Bronchial epithelial cell (primary cell): ENCODE measurements around the gene NTM. TPM values are rescaled to one million over a fixed set of nuclear protein-coding genes. Genes with fewer than 3 reads are reported as not detected.

ENCODE experiments used
- DNase-seq: peaks from one replicate; pipeline ENCODE4 v3.0.0-alpha.2; 2010; ENCODE audit warnings: low read depth
- FAIRE-seq: peaks from 2 replicates; lab custom pipeline; 2011; peaks lifted over from hg19 to GRCh38; lab: Jason Lieb, UNC
- H3K27me3 ChIP-seq: 2 replicates; pipeline ENCODE4 v1.5.1; 2011; ENCODE audit warnings: low read length; ENCODE audit not compliant: control insufficient read depth, insufficient read depth
- H3K36me3 ChIP-seq: 2 replicates; pipeline ENCODE4 v1.5.1; 2011; ENCODE audit warnings: low read length; ENCODE audit not compliant: control insufficient read depth, insufficient read depth
- H3K4me3 ChIP-seq: 2 replicates; pipeline ENCODE4 v1.5.1; 2011; ENCODE audit warnings: mild to moderate bottlenecking, low read depth, low read length, control low read depth
- CTCF ChIP-seq: IDR thresholded peaks from 2 replicates; pipeline ENCODE4 v1.5.1; 2011; ENCODE audit warnings: mild to moderate bottlenecking, moderate library complexity, low read length, control low read depth, inconsistent platforms; ENCODE audit not compliant: insufficient read depth, severe bottlenecking
- total RNA-seq: library from RNA; depleted of rRNA; stranded (reverse); fragments of >200 nt; gene quantifications from 2 replicates; pipeline ENCODE4 v1.2.1, GENCODE V29; 2014

Gene NTM
- total RNA-seq, 1 donor from 2014 or later, result 4.2 TPM

- DNase-seq (no peak), FAIRE-seq (no peak)
- Histone ChIP-seq H3K36me3 (no peaks in the 10 kb centered on the region), H3K4me3 (no peak overlapping the region), H3K27me3 (no peaks in the 10 kb centered on the region)
- no peak for TF ChIP-seq CTCF
These were observed 976.2 kb downstream of the NTM start for GRCh38 chr11:132346558-132347148.

- FAIRE-seq (no peak), DNase-seq (no peak)
- no peaks in the 10 kb centered on the region for H3K36me3 ChIP-seq
- H3K27me3 ChIP-seq, result no peaks in the 10 kb centered on the region
- H3K4me3 ChIP-seq, result no peak overlapping the region
- TF ChIP-seq CTCF, result no peak
These were observed 977.0 kb downstream of the NTM start for GRCh38 chr11:132347156-132348090.

GRCh38 chr11:132349811-132350733 lies 979.7 kb downstream of the NTM start:
- no peak overlapping the region for H3K4me3 ChIP-seq
- TF ChIP-seq CTCF, result no peak
- no peaks in the 10 kb centered on the region for H3K27me3 ChIP-seq
- no peak for FAIRE-seq
- no peaks in the 10 kb centered on the region for H3K36me3 ChIP-seq
- DNase-seq, result no peak

DNA sequence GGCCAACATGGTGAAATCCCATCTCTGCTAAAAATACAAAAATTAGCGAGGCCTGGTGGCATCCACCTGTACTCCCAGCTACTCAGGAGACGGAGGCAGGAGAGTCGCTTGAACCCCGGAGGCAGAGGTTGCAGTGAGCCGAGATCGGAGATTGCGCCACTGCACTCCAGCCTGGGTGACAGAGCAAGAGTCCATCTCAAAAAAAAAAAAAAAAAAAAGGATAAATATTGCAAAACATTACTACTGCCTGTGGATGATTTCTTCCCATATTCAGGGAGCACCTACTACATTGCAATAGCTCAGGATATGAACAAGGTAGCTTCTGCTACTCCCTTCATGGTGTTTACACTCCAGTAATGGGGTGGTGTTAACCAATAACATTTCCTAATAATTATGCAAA lies 980.6 kb downstream of the NTM start:
- DNase-seq, result no peak

More for the DNA sequence above, 980.6 kb downstream of the NTM start:
- no peak for FAIRE-seq
- no peak for TF ChIP-seq CTCF
- Histone ChIP-seq H3K27me3 (no peaks in the 10 kb centered on the region), H3K36me3 (no peaks in the 10 kb centered on the region), H3K4me3 (no peak overlapping the region)
